ENCODE data around the gene CABLES1.

The CABLES1 gene

DNA sequence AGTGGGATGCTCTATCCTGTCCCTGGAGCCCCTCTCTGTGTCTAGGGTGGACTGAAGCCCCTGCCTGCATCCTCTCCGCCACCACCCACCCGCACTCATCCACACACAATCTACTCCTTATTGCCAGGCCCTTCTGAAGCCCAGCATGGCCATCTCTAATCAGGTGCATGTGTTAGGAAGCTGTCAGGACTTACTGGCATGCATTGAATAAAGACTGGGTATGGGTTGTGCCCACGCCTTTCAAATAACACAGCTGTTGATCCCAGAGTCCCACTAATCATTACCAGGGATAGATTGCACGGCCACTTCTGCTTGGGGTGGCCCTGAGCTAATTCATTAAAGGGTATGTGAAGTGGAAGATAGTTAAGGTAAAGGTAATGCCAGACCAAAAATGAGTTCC lies 88.4 kb downstream of the CABLES1 start:
- DNase-seq (ENCODE audit: low read depth in 2 of 2) = no peak

- DNase-seq (ENCODE audit: low read depth in 2 of 2) = no peak
These were observed 90.2 kb downstream of the CABLES1 start for GRCh38 chr18:23225503-23225902.

DNA sequence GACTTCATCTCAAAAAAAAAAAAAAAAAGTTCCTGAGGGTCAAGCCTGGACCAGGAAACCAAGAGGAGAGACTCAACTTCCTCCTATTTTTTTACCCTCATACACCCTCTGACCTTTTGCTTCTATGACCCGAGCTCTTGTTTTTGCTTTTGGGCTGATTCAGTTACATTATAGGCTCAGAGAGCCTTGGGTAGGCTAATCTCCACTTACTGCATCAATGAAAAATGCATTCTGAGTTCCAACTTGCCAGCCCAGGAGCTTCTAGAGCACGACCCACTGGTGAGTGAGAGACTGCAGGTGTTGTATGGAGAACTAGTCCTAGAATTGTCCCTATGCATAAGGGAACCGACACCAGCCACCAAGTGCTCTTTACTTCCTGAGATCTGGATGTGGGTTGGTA lies 91.1 kb downstream of the CABLES1 start:
- no peak for DNase-seq (ENCODE audit: low read depth in 2 of 2)

- no peak for DNase-seq (ENCODE audit: low read depth in 2 of 2)
These were observed 91.8 kb downstream of the CABLES1 start for GRCh38 chr18:23226930-23227725.

DNA sequence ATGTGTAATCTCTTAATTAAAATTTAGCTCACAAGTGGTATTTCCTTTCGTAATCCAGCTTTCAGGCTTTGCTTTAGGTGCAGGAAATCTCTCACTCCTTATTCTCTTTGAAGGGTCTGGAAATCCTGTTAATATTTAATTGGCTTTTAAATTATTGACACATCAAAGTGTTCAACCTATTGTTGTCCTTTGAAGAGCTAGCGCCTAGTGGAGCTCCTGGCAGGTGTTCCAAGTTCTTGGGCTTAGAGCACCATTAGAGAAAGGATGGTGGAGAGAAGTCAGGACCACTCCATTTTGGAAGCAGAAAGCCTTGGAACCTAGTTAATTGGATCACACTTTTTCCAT lies 92.4 kb downstream of the CABLES1 start:
- no peak for DNase-seq (ENCODE audit: low read depth in 2 of 2)

- DNase-seq (ENCODE audit: low read depth in 2 of 2) = no peak
These were observed 93.1 kb downstream of the CABLES1 start for GRCh38 chr18:23228102-23229061.

- DNase-seq (ENCODE audit: low read depth in 2 of 2) = no peak
These were observed 94.2 kb downstream of the CABLES1 start for GRCh38 chr18:23229472-23229871.

- no peak for DNase-seq (ENCODE audit: low read depth in 2 of 2)
These were observed 95.4 kb downstream of the CABLES1 start for GRCh38 chr18:23230686-23231085.

- DNase-seq (ENCODE audit: low read depth in 2 of 2) = peak; percentile 35 to 62
These were observed 96.2 kb downstream of the CABLES1 start for GRCh38 chr18:23231340-23232021.

- no peak for DNase-seq (ENCODE audit: low read depth in 2 of 2)
These were observed 97.0 kb downstream of the CABLES1 start for GRCh38 chr18:23232331-23232730.

GRCh38 chr18:23234619-23235018 lies 99.3 kb downstream of the CABLES1 start:
- DNase-seq (ENCODE audit: low read depth in 2 of 2) = no peak

DNA sequence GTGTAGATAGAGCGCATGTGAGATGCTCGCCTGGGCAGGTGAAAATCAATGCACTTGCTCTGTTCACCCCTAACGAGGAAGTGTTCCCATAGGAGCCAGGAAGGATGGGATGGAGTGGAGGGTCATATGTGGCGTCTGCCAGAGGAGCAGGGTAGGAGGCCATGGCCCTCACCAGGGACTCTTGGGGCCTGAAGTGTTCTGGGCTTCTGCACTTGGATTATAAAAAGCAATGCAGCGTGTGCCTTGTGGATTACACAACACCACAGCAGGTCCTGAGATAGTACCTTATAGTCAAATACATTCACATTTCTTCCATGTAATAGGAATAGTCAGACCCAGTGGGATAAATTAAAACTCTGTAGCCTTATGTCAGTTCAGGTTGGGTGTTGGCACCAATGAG lies 100.1 kb downstream of the CABLES1 start:
- no peak for DNase-seq (ENCODE audit: low read depth in 2 of 2)

DNA sequence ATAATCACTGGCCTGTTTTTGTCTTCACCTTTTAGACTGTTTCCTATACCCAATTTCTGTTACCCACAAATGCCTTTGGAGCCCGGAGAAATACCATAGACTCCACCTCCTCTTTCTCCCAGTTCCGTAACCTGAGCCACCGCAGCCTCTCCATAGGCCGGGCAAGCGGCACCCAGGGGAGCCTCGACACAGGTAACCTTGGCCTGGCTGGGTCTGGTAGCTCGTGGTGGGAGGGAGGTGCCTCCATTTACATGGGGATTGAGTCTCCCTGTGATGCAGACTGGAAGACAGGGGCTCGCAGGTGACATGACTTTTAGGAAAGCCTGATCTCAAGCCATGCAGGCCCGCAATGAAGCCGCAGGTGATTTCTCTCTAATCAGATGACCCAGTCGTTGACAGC lies 100.6 kb downstream of the CABLES1 start:
- no peak for DNase-seq (ENCODE audit: low read depth in 2 of 2)

DNA sequence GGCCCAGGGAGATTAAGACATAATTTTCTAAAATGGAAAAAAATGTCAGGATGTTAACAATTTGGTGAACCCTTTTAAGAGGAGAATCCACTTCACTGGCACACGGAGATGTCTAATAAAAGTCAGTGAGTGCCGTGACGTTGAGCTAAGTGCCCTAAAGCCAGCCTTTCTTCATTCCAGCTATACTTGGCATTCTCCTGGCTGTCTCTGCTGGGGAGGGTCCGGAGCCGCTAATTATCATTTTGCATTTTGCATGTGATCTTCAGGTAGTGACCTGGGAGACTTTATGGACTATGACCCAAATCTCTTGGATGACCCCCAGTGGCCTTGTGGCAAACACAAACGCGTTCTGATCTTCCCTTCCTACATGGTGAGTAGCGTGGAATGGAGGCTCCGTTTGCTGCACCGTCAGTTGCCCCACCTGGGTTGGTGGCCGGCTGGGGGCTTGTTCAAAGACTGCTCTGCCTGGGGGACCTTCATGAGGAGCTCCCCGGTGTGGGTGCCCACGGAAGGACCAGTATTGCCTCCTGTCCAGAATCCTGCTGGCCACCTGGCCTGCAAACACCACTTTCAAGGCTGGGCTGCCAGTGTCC lies 101.7 kb downstream of the CABLES1 start:
- no peak for DNase-seq (ENCODE audit: low read depth in 2 of 2)

- DNase-seq (ENCODE audit: low read depth in 2 of 2) = no peak
These were observed 102.4 kb downstream of the CABLES1 start for GRCh38 chr18:23237524-23238151.

GRCh38 chr18:23238152-23238531 lies 102.9 kb downstream of the CABLES1 start:
- DNase-seq (ENCODE audit: low read depth in 2 of 2) = no peak

DNA sequence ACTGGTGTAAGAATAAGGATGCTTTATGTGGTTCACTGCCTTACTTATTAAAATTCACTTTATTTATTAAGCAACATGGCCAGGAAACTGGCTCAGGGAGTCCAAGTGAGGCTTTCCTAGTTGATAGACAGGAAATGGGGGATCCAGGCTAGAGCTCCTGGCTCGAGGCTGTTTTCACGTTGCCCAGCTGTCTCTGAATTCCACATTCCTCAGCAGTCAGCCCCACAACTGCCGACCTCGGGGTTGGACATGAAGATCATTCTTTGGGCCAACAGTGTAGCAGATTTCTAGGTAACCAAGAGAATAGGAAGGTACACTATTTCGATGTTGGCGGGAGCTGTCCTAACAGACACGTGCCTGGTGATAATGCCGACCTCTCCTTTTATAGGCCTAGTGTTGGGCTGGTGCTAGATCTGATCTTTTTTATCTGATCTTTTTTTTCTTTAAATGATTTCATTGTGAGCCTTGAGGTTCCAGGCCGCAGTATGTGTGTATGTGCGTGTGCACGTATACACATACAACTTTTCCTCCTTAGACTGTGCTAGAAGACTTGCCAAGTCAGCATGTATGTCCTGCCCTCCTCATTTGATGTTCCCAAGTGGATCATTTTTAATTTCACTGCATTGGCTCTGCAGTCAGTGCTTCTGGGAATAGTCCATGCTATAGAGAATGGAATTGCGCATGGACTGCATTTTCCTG lies 103.5 kb downstream of the CABLES1 start:
- DNase-seq (ENCODE audit: low read depth in 2 of 2) = no peak

- DNase-seq (ENCODE audit: low read depth in 2 of 2) = no peak
These were observed 104.0 kb downstream of the CABLES1 start for GRCh38 chr18:23239350-23239692.

DNA sequence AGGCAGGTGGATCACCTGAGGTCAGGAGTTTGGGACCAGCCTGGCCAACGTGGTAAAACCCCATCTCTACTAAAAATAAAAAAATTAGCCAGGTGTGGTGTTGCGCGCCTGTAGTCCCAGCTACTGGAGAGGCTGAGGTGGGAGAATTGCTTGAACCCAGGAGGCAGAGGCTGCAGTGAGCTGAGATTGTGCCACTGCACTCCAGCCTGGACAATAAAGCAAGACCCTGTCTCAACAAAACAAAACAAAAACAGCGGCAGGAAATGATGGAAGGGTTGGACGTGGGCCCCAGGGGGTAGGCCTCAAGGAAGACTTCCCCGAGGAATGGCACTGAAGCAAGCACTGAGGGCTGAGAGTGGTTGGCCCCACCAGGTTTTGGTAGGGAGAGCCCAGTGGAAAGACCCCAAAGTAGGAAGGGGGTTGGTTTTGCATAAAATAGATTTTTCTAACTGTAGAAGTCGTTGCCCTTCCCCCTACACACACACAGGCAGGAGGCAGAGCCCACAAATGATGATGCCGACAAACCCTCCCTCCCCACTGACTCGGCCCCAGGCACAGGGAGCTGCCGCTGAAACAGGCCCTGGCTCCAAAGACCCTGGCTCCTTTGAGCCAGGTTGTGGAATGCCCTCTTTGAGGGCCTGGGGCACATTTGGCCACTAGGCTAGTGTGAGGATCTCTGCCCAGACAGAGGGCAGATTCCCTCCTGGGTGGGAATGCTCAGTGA lies 104.8 kb downstream of the CABLES1 start:
- no peak for DNase-seq (ENCODE audit: low read depth in 2 of 2)

GRCh38 chr18:23240609-23240930 lies 105.3 kb downstream of the CABLES1 start:
- DNase-seq (ENCODE audit: low read depth in 2 of 2) = no peak

Data from activated CD8-positive, alpha-beta memory T cell treated with anti-CD3 and anti-CD28 coated beads for 4 hours (primary cell).